ENCODE results near the gene CEP72. TPM values are rescaled to one million over a fixed set of nuclear protein-coding genes. Genes with fewer than 3 reads are reported as not detected.

The CEP72 gene
- total RNA-seq, 2 donors from 2014 or later, result 3.8 to 21.0 TPM

GRCh38 chr5:646396-647201 is 34.5 kb downstream of the CEP72 start:
- no peak for DNase-seq
- H3K4me3 ChIP-seq, result no peak overlapping the region
- no peak overlapping the region for H3K27ac ChIP-seq
- H3K36me3 ChIP-seq, result no peaks in the 10 kb centered on the region
- intact Hi-C loops (cut with DNase I), result no loop called here
- H3K9me3 ChIP-seq, result no peaks in the 10 kb centered on the region
- no peak for TF ChIP-seq CTCF (IDR thresholded peaks at IDR 0.05)
- no peaks in the 10 kb centered on the region for H3K4me1 ChIP-seq
- no peak overlapping the region for H3K9ac ChIP-seq (ENCODE audit: low read depth in 2 of 2, low read length in 2 of 2)
- H3K27me3 ChIP-seq, result no peaks in the 10 kb centered on the region

GRCh38 chr5:647311-647710 is 35.2 kb downstream of the CEP72 start:
- Histone ChIP-seq H3K4me1 (no peaks in the 10 kb centered on the region), H3K27me3 (no peaks in the 10 kb centered on the region), H3K9ac (ENCODE audit: low read depth in 2 of 2, low read length in 2 of 2) (no peak overlapping the region), H3K36me3 (no peaks in the 10 kb centered on the region), H3K27ac (no peak overlapping the region), H3K9me3 (no peaks in the 10 kb centered on the region), H3K4me3 (no peak overlapping the region)
- no peak for TF ChIP-seq CTCF (IDR thresholded peaks at IDR 0.05)
- intact Hi-C loops (cut with DNase I), result no loop called here
- peak; percentile 12 for DNase-seq

- peak; percentile 4 for DNase-seq
- no peak for TF ChIP-seq CTCF (IDR thresholded peaks at IDR 0.05)
Observed at GRCh38 chr5:647727-648126, 35.6 kb downstream of the CEP72 start.

GRCh38 chr5:651296-652022 is 39.3 kb downstream of the CEP72 start:
- DNase-seq, result no peak
- Histone ChIP-seq H3K4me3 (no peak overlapping the region), H3K9ac (ENCODE audit: low read depth in 2 of 2, low read length in 2 of 2) (no peak overlapping the region), H3K9me3 (no peaks in the 10 kb centered on the region), H3K27me3 (no peaks in the 10 kb centered on the region), H3K27ac (no peak overlapping the region), H3K36me3 (no peaks in the 10 kb centered on the region), H3K4me1 (no peaks in the 10 kb centered on the region)
- TF ChIP-seq CTCF (IDR thresholded peaks at IDR 0.05), result no peak
- intact Hi-C loops (cut with DNase I), result no loop called here

More at GRCh38 chr5:647727-648126, 35.6 kb downstream of the CEP72 start:
- Histone ChIP-seq H3K27me3 (no peaks in the 10 kb centered on the region), H3K27ac (no peak overlapping the region), H3K4me1 (no peaks in the 10 kb centered on the region), H3K36me3 (no peaks in the 10 kb centered on the region), H3K9ac (ENCODE audit: low read depth in 2 of 2, low read length in 2 of 2) (no peak overlapping the region), H3K9me3 (no peaks in the 10 kb centered on the region), H3K4me3 (no peak overlapping the region)
- intact Hi-C loops (cut with DNase I), result no loop called here

- H3K4me1 ChIP-seq, result no peaks in the 10 kb centered on the region
- no peaks in the 10 kb centered on the region for H3K27me3 ChIP-seq
- no peak for DNase-seq
- no peaks in the 10 kb centered on the region for H3K36me3 ChIP-seq
- H3K27ac ChIP-seq, result no peak overlapping the region
- H3K4me3 ChIP-seq, result no peak overlapping the region
- intact Hi-C loops (cut with DNase I), result no loop called here
- H3K9me3 ChIP-seq, result no peaks in the 10 kb centered on the region
- H3K9ac ChIP-seq (ENCODE audit: low read depth in 2 of 2, low read length in 2 of 2), result no peak overlapping the region
- no peak for TF ChIP-seq CTCF (IDR thresholded peaks at IDR 0.05)
Observed at GRCh38 chr5:652023-652515, 39.9 kb downstream of the CEP72 start.
